K562 (cell line): ENCODE results near the gene OR2S2. TPM values are rescaled to one million over a fixed set of nuclear protein-coding genes. Genes with fewer than 3 reads are reported as not detected.

Experiments
- ARHGAP35 ChIP-seq: fragments of 450-650 bp; IDR thresholded peaks from 2 replicates; pipeline ENCODE4 v1.6.1; 2018; ENCODE audit not compliant: partially characterized antibody
- CHD7 ChIP-seq: fragments of 200-600 bp; sonication (generic); IDR thresholded peaks from one replicate; pipeline ENCODE4 v1.6.1; 2012; ENCODE audit warnings: mild to moderate bottlenecking, low read depth, low read length, inconsistent platforms
- CREB1 ChIP-seq, 2 experiments: sonication (generic) in 1 of 2; formaldehyde crosslinking in 1 of 2; IDR thresholded peaks; 2 replicates each; pipeline versions ENCODE4 v1.6.1 to v1.8.0; 2012 to 2022; ENCODE audit warnings: inconsistent platforms in 1 of 2, mild to moderate bottlenecking in 1 of 2, missing genetic modification reagents in 1 of 2, moderate library complexity in 1 of 2
- FOXA3 ChIP-seq, 2 experiments: fragments of 450-650 bp in 1 of 2; sonication (generic) in 1 of 2; formaldehyde crosslinking; IDR thresholded peaks in 1 of 2; conservative IDR thresholded peaks in 1 of 2; 2 replicates each; pipeline versions ENCODE4 v1.4.0 to v1.8.0; 2020 to 2022; ENCODE audit warnings: mild to moderate bottlenecking in 2 of 2, missing genetic modification reagents in 1 of 2
- JUN ChIP-seq, 2 experiments: sonication (generic) in 1 of 2; formaldehyde crosslinking in 1 of 2; IDR thresholded peaks; 2 replicates each; pipeline versions ENCODE4 v1.6.1 to v1.8.0; 2012 to 2022; ENCODE audit warnings: borderline replicate concordance in 2 of 2, mild to moderate bottlenecking in 2 of 2, improper control_type of control experiment in 1 of 2, low read depth in 1 of 2, low read length in 1 of 2, missing genetic modification reagents in 1 of 2
- LCOR ChIP-seq: sonication (generic); formaldehyde crosslinking; IDR thresholded peaks from 2 replicates; pipeline ENCODE4 v1.8.0; 2022; ENCODE audit warnings: mild to moderate bottlenecking, missing genetic modification reagents
- RFX7 ChIP-seq: fragments of 250-450 bp; sonication (Bioruptor Pico); IDR thresholded peaks from 2 replicates; pipeline ENCODE4 v1.5.1; 2021; ENCODE audit warnings: mild to moderate bottlenecking
- SMARCA4 ChIP-seq: fragments of 450-650 bp; IDR thresholded peaks from 2 replicates; pipeline ENCODE4 v1.6.1; 2016
- SP2 ChIP-seq: IDR thresholded peaks from 2 replicates; pipeline ENCODE4 v1.6.1; 2011; ENCODE audit warnings: mild to moderate bottlenecking, low read depth, low read length, moderate library complexity; ENCODE audit not compliant: poor library complexity, severe bottlenecking; ENCODE audit errors: extremely low read depth
- U2AF2 ChIP-seq: fragments of 200-400 bp; formaldehyde crosslinking; optimal IDR thresholded peaks from 2 replicates; pipeline ENCODE3; 2017; ENCODE audit warnings: low read depth, mild to moderate bottlenecking, low read length
- ZBTB33 ChIP-seq: sonication (generic); formaldehyde crosslinking; IDR thresholded peaks from 2 replicates; pipeline ENCODE4 v1.8.1; 2023; ENCODE audit warnings: mild to moderate bottlenecking, missing genetic modification reagents
- ZNF197 ChIP-seq: fragments of 200-800 bp; sonication (Bioruptor generic); IDR thresholded peaks from 2 replicates; pipeline ENCODE4 v1.6.1; 2016; ENCODE audit warnings: low read depth, missing genetic modification characterization, missing compliant biosample characterization
- polyA plus RNA-seq, 8 experiments: library from polyadenylated mRNA; depleted of rRNA in 4 of 8; stranded (reverse) in 5 of 8; unstranded in 3 of 8; fragments of >200 nt; fragmentation: Nextera tagmentation in 2 of 8; fragmentation: Illumina TruSeq in 1 of 8; extraction: Ambion mirVana in 2 of 8; extraction: Trizol in 1 of 8; gene quantifications; 2 replicates each; pipeline versions ENCODE4 v1.2.1 to v1.2.3, GENCODE V29; 2011 to 2014; ENCODE audit warnings: inconsistent platforms in 1 of 8, missing spikeins in 1 of 8
- total RNA-seq, 7 experiments: library from RNA; depleted of rRNA in 6 of 7; stranded (reverse); fragments of >200 nt in 6 of 7; fragmentation: Illumina TruSeq in 2 of 7; extraction: Trizol in 2 of 7; gene quantifications; 2 replicates each; pipeline versions ENCODE4 v1.2.1 to v1.2.3, GENCODE V29; 2011 to 2021; ENCODE audit warnings: low replicate concordance in 1 of 7

OR2S2 gene
- total and polyA plus RNA-seq, 9 of the 15 experiments (the other 6 are each of a cell fraction or from before 2014, with no cell fraction given): not detected

- TF ChIP-seq ZBTB33 (CRISPR knock-in tag) (no peak), LCOR (CRISPR knock-in tag) (no peak), JUN (IDR thresholded peaks at IDR 0.05; ENCODE audit: borderline replicate concordance, low read depth, low read length) (no peak), JUN (CRISPR knock-in tag; IDR thresholded peaks at IDR 0.05; ENCODE audit: borderline replicate concordance) (no peak), SP2 (no peak), ZNF197 (no peak), U2AF2 (no peak), FOXA3 (CRISPR knock-in tag; conservative IDR thresholded peaks at IDR 0.05 in 1 of 2, IDR thresholded peaks at IDR 0.05 in 1 of 2) (no peak), CHD7 (no peak), CREB1 (IDR thresholded peaks at IDR 0.05) (0 out of 2 replicates have a peak, but pooled peaks have one; percentile 8), CREB1 (CRISPR knock-in tag; IDR thresholded peaks at IDR 0.05) (peak; percentile 40; the same call in 1 of the 2 replicates), SMARCA4 (peak; percentile 64), ARHGAP35 (no peak), RFX7 (CRISPR knock-in tag) (no peak)
These were observed 43.6 kb downstream of the OR2S2 start (continued) for GRCh38 chr9:35914301-35914807.
